ENCODE results near the gene OLAH. TPM values are rescaled to one million over a fixed set of nuclear protein-coding genes. Genes with fewer than 3 reads are reported as not detected.

OLAH gene
- total and polyA plus RNA-seq, 10 donors, result 0.80 to 17.5 (median 3.5) TPM; not detected in 1

GRCh38 chr10:15060638-15061037 lies 16.9 kb downstream of the OLAH start:
- intact Hi-C loops (cut with DNase I; ENCODE audit: low total_unique reads), result no loop called here
- 83 to 90% (median 87%) methylated on average over 2 of the region's 2 CpGs for WGBS, 5 donors
- H3K27me3 ChIP-seq (replicated peaks in 1 of 7), result peaks cover 0 to 10% (median 0%) of the 10 kb centered on the region in 7 donors
- H3K4me1 ChIP-seq, result no peaks in the 10 kb centered on the region
- H3K9me3 ChIP-seq, result peaks cover 0 to 30% (median 18%) of the 10 kb centered on the region in 8 donors
- no peak overlapping the region for H3K4me3 ChIP-seq
- no peaks in the 10 kb centered on the region for H3K36me3 ChIP-seq
- TF ChIP-seq CTCF (IDR thresholded peaks at IDR 0.05 in 8 of 11, conservative IDR thresholded peaks at IDR 0.05 in 3 of 11) (no peak), POLR2AphosphoS5 (IDR thresholded peaks at IDR 0.05) (no peak), POLR2A (IDR thresholded peaks at IDR 0.05) (no peak)
- no peak overlapping the region for H3K27ac ChIP-seq
- no peak for DNase-seq

GRCh38 chr10:15067154-15067553 lies 23.4 kb downstream of the OLAH start:
- intact Hi-C loops (cut with DNase I; ENCODE audit: low total_unique reads), result no loop called here
- Histone ChIP-seq H3K4me3 (no peak overlapping the region), H3K36me3 (no peaks in the 10 kb centered on the region), H3K27me3 (replicated peaks in 1 of 7) (no peaks in the 10 kb centered on the region), H3K9me3 (peaks cover 0 to 15% (median 0%) of the 10 kb centered on the region in 8 donors), H3K4me1 (no peaks in the 10 kb centered on the region), H3K27ac (no peak overlapping the region)
- 74 to 88% (median 84%) methylated on average over 5 of the region's 5 CpGs for WGBS, 5 donors
- no peak for DNase-seq
- TF ChIP-seq POLR2A (IDR thresholded peaks at IDR 0.05) (no peak), POLR2AphosphoS5 (IDR thresholded peaks at IDR 0.05) (no peak), CTCF (IDR thresholded peaks at IDR 0.05 in 8 of 11, conservative IDR thresholded peaks at IDR 0.05 in 3 of 11) (no peak)

GRCh38 chr10:15068802-15069201 lies 25.1 kb downstream of the OLAH start:
- H3K27me3 ChIP-seq (replicated peaks in 1 of 7), result no peaks in the 10 kb centered on the region
- intact Hi-C loops (cut with DNase I; ENCODE audit: low total_unique reads), result no loop called here
- H3K4me3 ChIP-seq, result no peak overlapping the region
- no peak for TF ChIP-seq POLR2A (IDR thresholded peaks at IDR 0.05)
- TF ChIP-seq POLR2AphosphoS5 (IDR thresholded peaks at IDR 0.05), result no peak
- no peak for TF ChIP-seq CTCF (IDR thresholded peaks at IDR 0.05 in 8 of 11, conservative IDR thresholded peaks at IDR 0.05 in 3 of 11)
- H3K36me3 ChIP-seq, result no peaks in the 10 kb centered on the region
- no peak for DNase-seq
- peaks cover 0 to 23% (median 0%) of the 10 kb centered on the region in 8 donors for H3K9me3 ChIP-seq
- 81 to 98% (median 87%) methylated on average over 3 of the region's 3 CpGs for WGBS, 5 donors
- H3K27ac ChIP-seq, result no peak overlapping the region
- no peaks in the 10 kb centered on the region for H3K4me1 ChIP-seq

- WGBS, 5 donors, result 70 to 91% (median 71%) methylated on average over 2 to 4 of the region's 4 CpGs
- intact Hi-C loops (cut with DNase I; ENCODE audit: low total_unique reads), result no loop called here
- Histone ChIP-seq H3K9me3 (peaks cover 0 to 23% (median 0%) of the 10 kb centered on the region in 8 donors), H3K27ac (no peak overlapping the region), H3K4me1 (no peaks in the 10 kb centered on the region), H3K4me3 (no peak overlapping the region), H3K27me3 (replicated peaks in 1 of 7) (no peaks in the 10 kb centered on the region), H3K36me3 (no peaks in the 10 kb centered on the region)
- no peak for DNase-seq
- TF ChIP-seq CTCF (IDR thresholded peaks at IDR 0.05 in 8 of 11, conservative IDR thresholded peaks at IDR 0.05 in 3 of 11) (no peak), POLR2AphosphoS5 (IDR thresholded peaks at IDR 0.05) (no peak), POLR2A (IDR thresholded peaks at IDR 0.05) (no peak)
Measured at GRCh38 chr10:15069230-15069629, 25.5 kb downstream of the OLAH start.

All from spleen (tissue), 11 donors.